Activated T-helper 1 cell treated with anti-CD3 and anti-CD28 coated beads, Interleukin-12 subunit alpha, Interleukin-12 subunit beta, Interleukin-2, Interleukin-4 antibody, amounts not matched to agents 30 ng/mL and 10 ng/mL and 1 ng/mL, durations not matched to agents 14 hours and 24 hours and 36 hours (primary cell): ENCODE data around the gene NELFA. TPM values are rescaled to one million over a fixed set of nuclear protein-coding genes. Genes with fewer than 3 reads are reported as not detected.

ENCODE experiments used
- DNase-seq: peaks from one replicate; pipeline ENCODE4 v3.0.0; 2021; ENCODE audit warnings: low spot score
- H3K27ac Mint-ChIP-seq: one replicate; pipeline ENCODE4 v1.8.0; 2021; ENCODE audit warnings: mild to moderate bottlenecking, mixed read lengths
- H3K27me3 Mint-ChIP-seq: one replicate; pipeline ENCODE4 v1.8.0; 2022; ENCODE audit warnings: mild to moderate bottlenecking, moderate library complexity, mixed read lengths; ENCODE audit not compliant: insufficient read depth
- H3K36me3 Mint-ChIP-seq: one replicate; pipeline ENCODE4 v1.8.0; 2021; ENCODE audit warnings: low read depth, mixed read lengths
- H3K4me1 Mint-ChIP-seq: one replicate; pipeline ENCODE4 v1.8.0; 2021; ENCODE audit warnings: low read depth, mixed read lengths
- H3K4me3 Mint-ChIP-seq: one replicate; pipeline ENCODE4 v1.8.0; 2021; ENCODE audit warnings: mild to moderate bottlenecking, moderate library complexity, mixed read lengths
- H3K9me3 Mint-ChIP-seq: one replicate; pipeline ENCODE4 v1.8.0; 2021; ENCODE audit warnings: mixed read lengths
- intact Hi-C: fragments of 100-400 bp; cut with micrococcal nuclease; formaldehyde crosslinking; loops from one replicate; pipeline ENCODE4 v1.15.1; 2024
- total RNA-seq: library from RNA; stranded (reverse); gene quantifications from 2 replicates; pipeline ENCODE4 v1.2.3, GENCODE V29; 2022

Gene NELFA
- total RNA-seq, 1 donor from 2014 or later, result 52.9 TPM

GRCh38 chr4:1970926-1971325, 37.8 kb downstream of the NELFA start:
- intact Hi-C loops, result no loop called here
- Mint-ChIP-seq H3K27me3 (no peaks in the 10 kb centered on the region), H3K4me1 (no peaks in the 10 kb centered on the region), H3K27ac (no peak overlapping the region), H3K36me3 (peaks cover 47% of the 10 kb centered on the region), H3K9me3 (no peaks in the 10 kb centered on the region), H3K4me3 (no peak overlapping the region)
- no peak for DNase-seq

- H3K27me3 Mint-ChIP-seq, result no peaks in the 10 kb centered on the region
- H3K27ac Mint-ChIP-seq, result peak overlapping the region; percentile 43
- H3K4me1 Mint-ChIP-seq, result no peaks in the 10 kb centered on the region
- peaks cover 55% of the 10 kb centered on the region for H3K36me3 Mint-ChIP-seq
- intact Hi-C loops, result no loop called here
- DNase-seq, result no peak
- no peaks in the 10 kb centered on the region for H3K9me3 Mint-ChIP-seq
- no peak overlapping the region for H3K4me3 Mint-ChIP-seq
Observed at GRCh38 chr4:1969928-1970723, 38.6 kb downstream of the NELFA start.

- Mint-ChIP-seq H3K27me3 (no peaks in the 10 kb centered on the region), H3K36me3 (peaks cover 61% of the 10 kb centered on the region), H3K4me3 (no peak overlapping the region), H3K27ac (peak overlapping the region; percentile 1), H3K4me1 (no peaks in the 10 kb centered on the region), H3K9me3 (no peaks in the 10 kb centered on the region)
- intact Hi-C loops, result no loop called here
- no peak for DNase-seq
Observed at GRCh38 chr4:1968686-1969295, 40.0 kb downstream of the NELFA start.

- DNase-seq, result no peak
- H3K4me1 Mint-ChIP-seq, result no peaks in the 10 kb centered on the region
- intact Hi-C loops, result no loop called here
- H3K36me3 Mint-ChIP-seq, result peaks cover 56% of the 10 kb centered on the region
- H3K4me3 Mint-ChIP-seq, result no peak overlapping the region
- peak overlapping the region; percentile 50 for H3K27ac Mint-ChIP-seq
- H3K9me3 Mint-ChIP-seq, result no peaks in the 10 kb centered on the region
- H3K27me3 Mint-ChIP-seq, result no peaks in the 10 kb centered on the region
Observed at GRCh38 chr4:1967512-1968149, 41.1 kb downstream of the NELFA start.

GRCh38 chr4:1964971-1965370, 43.8 kb downstream of the NELFA start:
- DNase-seq, result no peak
- Mint-ChIP-seq H3K27me3 (no peaks in the 10 kb centered on the region), H3K4me1 (no peaks in the 10 kb centered on the region), H3K36me3 (peaks cover 67% of the 10 kb centered on the region), H3K9me3 (no peaks in the 10 kb centered on the region), H3K27ac (peak overlapping the region; percentile 7), H3K4me3 (no peak overlapping the region)
- intact Hi-C loops, result no loop called here

GRCh38 chr4:1964443-1964842, 44.3 kb downstream of the NELFA start:
- no peak for DNase-seq
- Mint-ChIP-seq H3K4me3 (no peak overlapping the region), H3K36me3 (peaks cover 66% of the 10 kb centered on the region), H3K27me3 (no peaks in the 10 kb centered on the region), H3K9me3 (no peaks in the 10 kb centered on the region), H3K27ac (no peak overlapping the region), H3K4me1 (no peaks in the 10 kb centered on the region)
- intact Hi-C loops, result no loop called here

GRCh38 chr4:1962980-1963379, 45.8 kb downstream of the NELFA start:
- Mint-ChIP-seq H3K36me3 (peaks cover 69% of the 10 kb centered on the region), H3K27ac (no peak overlapping the region)

GRCh38 chr4:1961563-1961962, 47.2 kb downstream of the NELFA start:
- no peak for DNase-seq
- Mint-ChIP-seq H3K4me3 (no peak overlapping the region), H3K27me3 (no peaks in the 10 kb centered on the region), H3K27ac (no peak overlapping the region), H3K9me3 (no peaks in the 10 kb centered on the region), H3K36me3 (peaks cover 70% of the 10 kb centered on the region), H3K4me1 (no peaks in the 10 kb centered on the region)
- intact Hi-C loops, result no loop called here

More at GRCh38 chr4:1962980-1963379, 45.8 kb downstream of the NELFA start:
- DNase-seq, result no peak
- intact Hi-C loops, result no loop called here
- no peaks in the 10 kb centered on the region for H3K9me3 Mint-ChIP-seq
- no peak overlapping the region for H3K4me3 Mint-ChIP-seq
- no peaks in the 10 kb centered on the region for H3K27me3 Mint-ChIP-seq
- H3K4me1 Mint-ChIP-seq, result no peaks in the 10 kb centered on the region

- Mint-ChIP-seq H3K4me3 (no peak overlapping the region), H3K9me3 (no peaks in the 10 kb centered on the region), H3K27me3 (no peaks in the 10 kb centered on the region), H3K27ac (no peak overlapping the region), H3K36me3 (peaks cover 70% of the 10 kb centered on the region), H3K4me1 (no peaks in the 10 kb centered on the region)
- no peak for DNase-seq
- intact Hi-C loops, result no loop called here
Observed at GRCh38 chr4:1961038-1961437, 47.7 kb downstream of the NELFA start.

- H3K4me1 Mint-ChIP-seq, result no peaks in the 10 kb centered on the region
- no peak overlapping the region for H3K27ac Mint-ChIP-seq
- no peak overlapping the region for H3K4me3 Mint-ChIP-seq
- peaks cover 69% of the 10 kb centered on the region for H3K36me3 Mint-ChIP-seq
- no peaks in the 10 kb centered on the region for H3K27me3 Mint-ChIP-seq
- intact Hi-C loops, result no loop called here
- no peak for DNase-seq
- no peaks in the 10 kb centered on the region for H3K9me3 Mint-ChIP-seq
Observed at GRCh38 chr4:1960170-1960825, 48.5 kb downstream of the NELFA start.

GRCh38 chr4:1959104-1959384, 49.7 kb downstream of the NELFA start:
- Mint-ChIP-seq H3K27me3 (no peaks in the 10 kb centered on the region), H3K27ac (no peak overlapping the region), H3K36me3 (peaks cover 65% of the 10 kb centered on the region), H3K4me3 (no peak overlapping the region), H3K4me1 (no peaks in the 10 kb centered on the region), H3K9me3 (no peaks in the 10 kb centered on the region)
- intact Hi-C loops, result loop anchor here (5.0 kb wide), 1 partner anchor 37 kb away; no protein-coding TSS in a partner anchor
- DNase-seq, result no peak

- H3K36me3 Mint-ChIP-seq, result peaks cover 62% of the 10 kb centered on the region
- no peaks in the 10 kb centered on the region for H3K27me3 Mint-ChIP-seq
- no peaks in the 10 kb centered on the region for H3K9me3 Mint-ChIP-seq
- no peaks in the 10 kb centered on the region for H3K4me1 Mint-ChIP-seq
- no peak for DNase-seq
- no peak overlapping the region for H3K4me3 Mint-ChIP-seq
- intact Hi-C loops, result loop anchor here (5.0 kb wide), 1 partner anchor 36 kb away; no protein-coding TSS in a partner anchor
- H3K27ac Mint-ChIP-seq, result no peak overlapping the region
Observed at GRCh38 chr4:1958276-1959103, 50.3 kb downstream of the NELFA start.
